HTERT RPE-1 (cell line): Measurements from ENCODE around the gene PLD5.
"Not testable (repeated sequence)": the region's sequence is repeated elsewhere in the genome, so short reads cannot be mapped to it uniquely, and the experiment has no call there.

Experiments used
- in situ Hi-C: fragments of 300-500 bp; cut with MboI; formaldehyde crosslinking; loops from 4 replicates; pipeline ENCODE4 v1.14.3; 2020; ENCODE audit warnings: low sequenced_read_pairs

The PLD5 gene

DNA sequence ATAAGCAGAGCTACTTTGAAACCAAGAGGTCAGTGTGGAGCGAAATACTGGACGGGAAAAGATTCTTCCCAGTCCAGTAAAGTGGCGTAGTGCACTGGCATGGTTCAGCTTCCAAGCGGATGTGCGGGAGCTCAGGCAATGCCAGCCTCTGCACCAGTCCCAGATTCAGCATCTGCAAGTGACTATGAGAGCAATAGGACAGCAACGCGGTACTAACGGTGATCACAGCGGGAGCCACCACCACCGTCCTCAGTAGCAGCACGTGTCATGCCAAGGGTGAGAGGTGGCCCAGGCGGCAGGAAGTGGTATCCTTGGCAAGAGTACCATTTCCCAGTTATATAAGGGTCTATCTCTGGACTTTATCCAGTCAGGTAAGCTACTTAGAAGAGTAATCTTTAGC lies 17.8 kb downstream of the PLD5 start:
- in situ Hi-C loops = no loop called here

DNA sequence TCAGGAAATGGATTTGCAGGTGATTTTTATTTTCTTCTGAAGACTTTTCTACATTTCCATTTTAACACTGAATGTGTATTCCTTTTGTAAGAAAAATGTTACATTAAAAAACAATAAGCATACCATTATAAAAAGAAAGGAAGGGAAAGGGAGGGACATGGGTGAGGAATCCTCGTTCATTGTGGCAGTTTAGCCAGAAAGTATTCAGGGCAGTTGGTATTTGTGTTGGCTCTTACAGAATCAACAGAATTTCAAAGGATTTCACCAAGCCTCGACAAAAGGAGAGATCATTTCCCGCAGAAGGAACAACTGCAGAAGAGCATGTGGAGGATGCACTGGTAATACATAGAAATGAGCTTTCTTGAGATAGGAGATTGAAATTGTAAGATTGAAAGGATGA lies 35.0 kb downstream of the PLD5 start:
- in situ Hi-C loops = no loop called here

DNA sequence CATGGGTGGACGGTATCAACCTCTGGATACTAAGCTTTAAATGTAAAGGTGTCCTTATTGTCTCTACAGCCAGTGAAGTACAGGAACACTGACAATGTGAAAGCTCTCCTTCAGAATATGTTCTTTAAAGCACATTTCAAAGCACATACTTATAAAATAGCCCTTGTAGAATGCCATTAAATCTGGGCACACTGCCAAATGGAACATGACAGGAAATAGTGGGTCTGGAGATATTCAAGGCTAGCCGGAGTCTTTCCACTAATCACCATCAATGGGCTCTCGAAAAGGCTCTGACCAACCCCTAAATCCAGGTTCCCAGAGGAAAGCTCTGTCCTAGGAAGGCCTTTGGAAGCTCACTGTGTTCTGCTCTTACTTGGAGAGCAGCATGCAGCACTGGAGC lies 46.6 kb downstream of the PLD5 start:
- in situ Hi-C loops = no loop called here

GRCh38 chr1:242470774-242471173 lies 53.7 kb downstream of the PLD5 start:
- in situ Hi-C loops = no loop called here

DNA sequence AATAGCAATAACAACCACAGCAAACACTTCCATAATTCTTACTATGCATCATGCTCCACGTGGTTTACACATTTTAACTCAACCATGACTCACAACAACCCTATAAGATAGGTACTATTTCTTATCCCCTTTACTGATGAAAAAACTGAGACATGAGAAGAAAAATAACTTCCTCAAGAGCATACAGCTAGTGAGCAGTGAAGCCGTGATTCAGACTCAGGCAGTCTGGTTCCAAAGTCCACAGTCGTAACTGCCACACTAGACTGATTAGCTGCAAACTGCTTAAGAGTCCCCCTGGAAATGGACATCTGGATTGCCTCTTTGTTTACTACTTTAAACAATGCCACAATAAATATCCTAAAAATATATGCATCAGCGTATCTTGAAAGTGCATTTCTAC lies 55.7 kb downstream of the PLD5 start:
- in situ Hi-C loops = no loop called here

DNA sequence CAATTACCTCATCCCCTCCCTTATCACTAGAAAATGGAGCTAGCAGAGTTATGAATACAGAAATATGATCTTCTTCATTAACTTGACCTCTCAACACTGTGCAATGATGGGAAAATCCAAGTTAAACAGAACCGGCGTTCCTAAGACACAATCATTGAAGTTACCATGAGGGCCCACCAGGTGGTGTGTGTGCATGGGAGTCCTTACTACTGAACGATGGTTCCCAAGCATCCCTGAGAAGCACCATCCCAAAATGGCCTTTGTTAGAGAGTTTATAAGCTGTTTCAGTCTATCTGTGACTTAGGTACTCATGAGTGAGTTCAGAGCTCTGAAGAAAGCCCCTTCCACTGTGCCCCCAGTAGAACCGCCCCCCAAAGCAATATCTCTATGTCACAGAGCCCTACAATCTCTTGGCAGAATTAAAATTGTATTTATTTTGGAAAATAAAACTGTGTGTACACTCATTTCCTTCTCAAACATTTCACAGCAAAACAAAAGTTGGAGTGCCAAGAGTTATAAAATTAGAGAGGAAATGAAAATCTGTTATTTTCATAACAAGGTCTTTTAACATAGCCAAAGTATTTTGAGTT lies 56.8 kb downstream of the PLD5 start:
- in situ Hi-C loops = no loop called here

- in situ Hi-C loops = no loop called here
These were observed 61.6 kb downstream of the PLD5 start for GRCh38 chr1:242462867-242463266.

- in situ Hi-C loops = not testable (repeated sequence)
These were observed 64.8 kb downstream of the PLD5 start for GRCh38 chr1:242459740-242460139.

DNA sequence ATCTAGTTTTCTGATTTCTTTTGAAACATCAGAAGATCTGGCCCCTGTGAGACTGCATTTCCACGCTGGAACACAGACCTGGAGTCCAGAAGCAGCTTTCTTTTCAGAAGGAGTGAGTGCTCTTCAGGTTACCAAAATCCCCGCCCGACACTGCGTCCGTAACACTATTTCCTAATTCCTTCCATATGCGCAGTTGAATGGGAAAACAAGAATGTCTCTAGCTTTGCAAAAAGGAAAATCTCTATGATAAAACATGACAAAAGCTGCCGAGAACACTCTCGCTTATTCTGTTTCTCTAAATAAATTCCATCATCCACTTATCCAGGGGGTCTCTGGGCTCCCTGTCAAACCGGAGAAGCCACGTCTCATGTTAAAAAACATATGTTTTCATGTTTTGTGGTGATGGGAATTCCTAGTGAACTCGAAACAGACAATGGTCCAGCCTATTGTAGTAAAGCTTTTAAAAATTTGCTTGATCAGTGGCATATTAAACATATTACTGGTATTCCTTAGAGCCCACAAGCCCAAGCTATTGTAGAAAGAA lies 67.7 kb downstream of the PLD5 start:
- in situ Hi-C loops = no loop called here

DNA sequence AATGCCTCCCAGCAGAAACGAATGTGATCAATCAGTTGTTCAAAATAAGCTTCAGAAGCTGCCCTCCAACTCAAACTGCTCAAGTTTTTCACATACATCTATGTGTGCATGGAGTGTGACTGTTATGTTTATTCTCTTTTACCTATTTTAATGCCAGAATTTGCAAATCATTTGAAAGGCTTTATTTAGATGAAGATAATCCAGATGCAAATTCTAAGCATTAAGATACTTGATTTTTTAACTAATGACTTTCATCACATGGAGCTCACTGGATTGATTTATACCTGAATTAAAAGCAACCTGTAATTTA lies 69.5 kb downstream of the PLD5 start:
- in situ Hi-C loops = no loop called here

DNA sequence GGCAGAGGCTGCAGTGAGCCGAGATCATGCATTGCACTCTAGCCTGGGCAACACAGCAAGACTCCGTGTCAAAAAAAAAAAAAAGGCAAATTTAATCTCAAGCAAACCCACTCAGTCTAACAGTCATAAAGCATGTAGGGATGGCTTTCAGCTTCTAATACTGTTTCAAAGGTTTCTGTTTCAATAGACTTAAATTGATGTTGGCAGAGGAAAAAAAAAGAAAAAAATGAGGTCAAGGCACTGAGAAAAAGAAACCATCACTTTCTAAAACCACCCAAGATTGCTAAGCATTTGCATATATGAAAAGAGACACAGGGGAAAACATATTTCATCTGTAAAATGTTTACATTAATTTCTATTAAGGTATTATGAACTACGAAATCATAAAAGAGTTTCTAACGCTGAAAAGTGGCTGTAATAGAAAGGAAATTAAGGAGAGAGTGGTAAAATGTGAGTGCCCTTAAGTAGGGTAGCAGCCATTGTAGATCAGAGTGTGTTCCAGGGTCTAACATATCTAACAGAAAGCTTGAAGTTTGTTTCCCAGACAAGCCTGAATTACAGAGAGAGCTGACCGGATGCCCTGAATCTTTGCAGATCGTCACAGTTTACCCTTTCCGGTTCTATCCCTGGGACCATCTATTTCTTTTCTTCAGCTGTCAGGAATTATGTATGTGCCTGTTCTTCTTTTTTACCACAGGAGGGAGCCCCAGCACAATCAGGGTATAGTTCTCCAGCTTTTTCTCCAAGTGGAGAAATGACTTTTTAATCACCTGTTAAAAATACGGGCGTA lies 70.0 kb downstream of the PLD5 start:
- in situ Hi-C loops = no loop called here

DNA sequence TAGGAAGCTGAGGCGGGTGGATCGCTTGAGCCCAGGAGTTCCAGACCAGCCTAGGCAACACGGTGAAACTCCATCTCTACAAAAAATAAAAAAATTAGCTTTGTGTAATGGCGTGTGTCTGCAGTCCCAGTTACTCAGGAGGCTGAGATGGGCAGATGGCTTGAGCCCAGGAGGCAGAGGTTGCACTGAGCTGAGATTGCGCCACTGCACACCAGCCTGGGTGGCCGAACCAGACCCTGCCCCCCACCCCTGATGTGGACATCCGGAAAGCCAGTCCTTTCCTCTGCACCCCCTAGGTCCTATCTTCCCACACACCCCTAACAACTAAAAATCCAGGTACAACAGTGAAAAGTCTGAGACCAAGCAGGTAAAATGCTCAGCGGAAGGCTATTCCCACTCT lies 71.9 kb downstream of the PLD5 start:
- in situ Hi-C loops = no loop called here

GRCh38 chr1:242449661-242450060 lies 74.8 kb downstream of the PLD5 start:
- in situ Hi-C loops = no loop called here

DNA sequence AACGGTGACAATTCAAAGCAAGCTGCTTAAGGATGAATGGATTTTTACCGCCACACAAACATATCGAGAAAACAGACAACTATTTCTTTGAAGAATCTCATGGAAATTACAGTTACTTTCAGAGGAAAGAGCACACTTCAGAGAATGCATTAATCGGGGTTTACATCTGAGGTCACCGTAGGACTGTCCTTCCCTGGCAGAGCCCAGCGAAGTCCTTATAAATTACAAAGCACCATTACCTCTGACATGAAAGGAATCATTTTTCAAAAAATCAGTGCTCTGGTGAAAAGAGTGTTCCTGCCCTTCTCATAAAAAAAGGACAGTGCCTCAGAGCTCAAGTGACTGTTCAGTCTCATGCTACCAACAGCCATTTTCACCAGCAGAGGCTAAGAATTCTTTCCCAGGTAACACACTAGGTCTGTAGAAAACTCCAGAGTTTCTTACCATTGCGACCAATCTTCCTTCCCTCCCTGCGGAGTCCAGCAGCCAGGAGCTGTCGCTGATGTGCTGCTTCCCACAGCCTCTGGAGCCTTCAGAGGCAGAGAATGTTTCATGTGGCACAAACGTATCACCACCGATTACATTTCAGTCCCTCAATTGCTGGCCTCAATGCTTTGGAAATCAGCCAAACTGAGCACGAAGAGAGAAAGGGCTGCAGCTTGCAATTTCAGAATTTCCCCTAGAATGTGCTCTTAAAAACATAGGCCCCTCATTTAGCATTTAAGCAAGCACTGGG lies 75.4 kb downstream of the PLD5 start:
- in situ Hi-C loops = no loop called here

GRCh38 chr1:242447689-242448088 lies 76.8 kb downstream of the PLD5 start:
- in situ Hi-C loops = no loop called here

DNA sequence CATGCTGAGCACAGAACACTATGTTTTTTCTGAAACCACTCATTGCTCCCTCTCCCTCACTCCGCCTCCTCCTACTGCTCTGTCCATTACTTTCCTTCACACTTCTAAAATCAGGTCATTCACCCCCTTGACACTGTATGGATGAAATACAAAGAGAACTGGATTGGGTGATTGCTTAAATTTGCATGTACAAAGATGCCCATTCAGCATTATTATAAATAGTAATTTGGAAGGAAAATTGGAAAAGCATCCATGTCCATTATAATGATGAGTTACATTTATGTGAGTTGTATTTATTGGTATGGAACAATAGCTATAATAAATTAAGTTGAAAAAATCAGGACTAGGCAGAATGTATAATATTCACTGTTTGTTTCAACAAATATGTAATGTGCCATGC lies 83.7 kb downstream of the PLD5 start:
- in situ Hi-C loops = no loop called here

DNA sequence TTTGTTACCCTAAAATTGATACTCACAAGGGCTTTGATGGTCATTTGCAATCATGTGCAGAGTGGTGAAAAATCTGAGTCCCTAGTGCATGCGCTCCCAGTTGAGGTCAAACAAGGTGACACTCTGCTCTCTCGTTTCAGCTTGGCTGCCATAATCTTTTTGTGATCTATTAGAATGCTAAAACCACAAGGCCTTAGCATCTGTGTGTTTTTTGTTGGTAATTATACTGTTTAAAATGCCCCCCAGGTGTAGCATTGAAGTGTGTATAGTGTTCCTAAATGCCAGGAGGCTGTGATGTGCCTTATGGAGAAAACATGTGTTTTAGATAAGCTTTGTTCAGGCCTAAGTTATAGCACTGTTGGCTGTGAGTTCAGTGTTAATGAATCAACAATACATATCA lies 89.3 kb downstream of the PLD5 start:
- in situ Hi-C loops = no loop called here

- in situ Hi-C loops = no loop called here
These were observed 91.9 kb downstream of the PLD5 start for GRCh38 chr1:242432491-242433095.

DNA sequence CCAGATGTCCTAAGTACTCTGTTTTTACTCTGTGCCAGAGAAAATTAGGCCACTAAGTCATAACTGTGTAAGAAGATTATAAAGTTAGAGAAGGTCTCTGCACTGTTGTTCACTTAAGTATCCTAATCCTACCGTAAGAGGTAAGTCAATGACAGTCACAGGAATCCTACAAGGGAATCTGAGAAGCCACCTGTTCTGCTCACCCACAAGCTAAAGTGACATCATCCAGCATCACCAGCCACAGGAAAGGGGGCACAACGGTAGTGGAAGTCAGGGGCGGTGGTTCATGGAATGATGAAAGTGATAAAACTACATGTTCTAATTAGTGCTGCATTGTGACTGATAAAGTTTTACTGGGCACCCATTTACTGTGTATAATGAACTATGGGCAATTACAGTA lies 92.7 kb downstream of the PLD5 start:
- in situ Hi-C loops = no loop called here

GRCh38 chr1:242430956-242431355 lies 93.5 kb downstream of the PLD5 start:
- in situ Hi-C loops = no loop called here

DNA sequence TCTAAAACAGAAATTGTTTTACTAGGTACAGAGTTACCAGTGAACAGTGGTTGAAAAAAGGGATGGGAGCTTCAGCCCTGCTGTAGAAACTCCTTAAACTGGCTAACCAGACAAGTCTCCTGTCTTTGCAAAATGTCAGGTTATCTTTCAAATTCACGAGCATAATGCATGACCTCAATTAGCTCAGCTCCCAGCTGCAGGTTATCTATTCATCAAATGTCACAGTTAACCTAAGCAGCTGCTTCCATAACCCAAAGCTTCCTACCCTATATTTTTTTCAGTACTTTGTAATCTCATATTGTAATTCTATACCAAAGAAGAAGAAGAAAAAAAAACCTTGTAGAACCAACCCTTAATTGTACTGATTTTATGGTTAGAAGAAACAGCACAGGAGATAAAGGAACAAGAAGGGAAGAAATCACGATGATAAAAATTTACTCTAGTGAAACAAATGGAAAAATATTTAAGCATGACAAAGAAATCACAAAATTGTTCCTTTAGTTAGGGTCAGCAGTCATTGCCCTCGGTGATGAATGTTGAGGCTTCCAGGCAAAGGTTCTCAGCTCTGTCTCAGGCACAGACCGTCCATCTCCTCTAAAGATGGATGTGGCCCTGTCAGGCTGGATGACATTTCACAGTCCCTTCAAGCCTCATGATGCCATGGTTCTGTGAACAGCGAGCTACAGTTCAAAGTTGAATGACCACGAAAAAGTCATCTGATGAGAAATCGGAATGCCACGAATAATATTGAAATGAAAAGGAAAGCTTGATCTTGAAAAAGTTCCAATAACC lies 95.9 kb downstream of the PLD5 start:
- in situ Hi-C loops = no loop called here
